ENCODE measurements around the gene KIAA0825.

- TF ChIP-seq EP300 (IDR thresholded peaks at IDR 0.05) (no peak), CTCF (IDR thresholded peaks at IDR 0.05) (no peak), POLR2AphosphoS5 (IDR thresholded peaks at IDR 0.05) (no peak)
Measured at GRCh38 chr5:94266170-94266569, 352.2 kb downstream of the KIAA0825 start.
